GM21360 (cell line): ENCODE data around the gene BHLHE41.

Experiments
- ATAC-seq: cut with Tn5 transposase; IDR thresholded peaks from one replicate; pipeline ENCODE4 v1.9.1; 2021; ENCODE audit warnings: mild to moderate bottlenecking, moderate library complexity; ENCODE audit not compliant: unreplicated experiment

The BHLHE41 gene

DNA sequence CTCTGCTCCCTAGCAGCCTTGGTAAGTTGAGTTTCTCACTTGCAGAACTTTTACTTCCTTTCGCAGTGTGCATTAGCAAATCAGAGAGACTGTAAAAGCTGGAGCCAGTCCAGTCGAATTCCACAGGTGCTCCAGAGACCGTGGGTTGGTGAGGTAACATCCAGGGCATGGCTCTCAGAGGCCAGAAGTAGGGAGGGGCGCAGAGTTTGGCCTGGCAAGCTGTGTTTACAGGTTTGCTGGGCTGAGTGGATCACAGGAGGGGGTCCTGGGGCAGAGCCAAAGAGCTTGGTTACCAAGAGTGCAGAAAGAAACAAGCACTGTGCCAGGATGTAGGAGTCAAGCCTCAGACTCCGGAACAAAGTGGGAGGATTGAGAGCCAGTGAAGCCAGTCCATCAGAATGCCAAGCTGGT is 10.2 kb upstream of the BHLHE41 start:
- ATAC-seq = no peak

GRCh38 chr12:26134540-26134939 is 9.7 kb upstream of the BHLHE41 start:
- ATAC-seq = no peak

DNA sequence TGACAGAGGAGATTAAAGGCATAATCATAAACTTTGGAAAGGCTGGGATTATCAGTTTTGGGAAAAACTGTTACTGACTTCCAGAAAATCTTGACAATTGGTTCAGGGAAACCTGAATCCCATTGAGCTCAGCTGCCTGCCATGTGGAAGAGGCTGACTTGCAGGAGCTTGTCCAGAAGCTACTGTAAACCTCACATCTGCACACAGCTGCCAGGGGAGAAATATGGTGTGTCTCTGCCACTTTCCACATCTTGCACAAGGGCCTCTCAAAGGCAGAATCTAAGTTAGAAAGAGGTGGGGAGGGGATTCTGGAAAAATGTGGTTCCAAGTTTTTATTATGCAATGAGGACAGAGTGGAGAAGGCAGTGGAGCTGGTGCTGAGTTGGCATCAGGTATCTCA is 8.7 kb upstream of the BHLHE41 start:
- ATAC-seq = no peak

GRCh38 chr12:26132866-26133265 is 8.0 kb upstream of the BHLHE41 start:
- ATAC-seq = no peak

DNA sequence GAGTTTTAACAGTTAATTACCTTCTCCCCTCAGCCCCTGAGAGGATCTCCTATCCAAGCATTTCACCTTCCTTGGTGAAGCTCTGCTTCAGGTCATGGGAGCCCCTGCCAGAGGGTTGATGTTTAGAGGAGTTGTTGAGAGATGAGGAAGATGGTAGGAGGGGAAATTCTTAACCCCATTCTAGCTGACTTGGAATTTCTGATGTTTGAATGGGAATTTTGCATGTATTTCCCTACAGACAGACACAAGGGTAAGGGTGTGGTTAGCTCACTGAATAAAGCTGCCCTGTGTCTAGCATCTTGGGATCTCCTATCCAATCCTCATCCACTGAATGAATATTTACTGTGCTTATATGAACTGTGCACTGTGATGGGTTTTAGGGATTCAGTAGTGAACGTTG is 7.1 kb upstream of the BHLHE41 start:
- ATAC-seq = no peak

GRCh38 chr12:26130728-26131127 is 5.9 kb upstream of the BHLHE41 start:
- ATAC-seq = peak; percentile 47

DNA sequence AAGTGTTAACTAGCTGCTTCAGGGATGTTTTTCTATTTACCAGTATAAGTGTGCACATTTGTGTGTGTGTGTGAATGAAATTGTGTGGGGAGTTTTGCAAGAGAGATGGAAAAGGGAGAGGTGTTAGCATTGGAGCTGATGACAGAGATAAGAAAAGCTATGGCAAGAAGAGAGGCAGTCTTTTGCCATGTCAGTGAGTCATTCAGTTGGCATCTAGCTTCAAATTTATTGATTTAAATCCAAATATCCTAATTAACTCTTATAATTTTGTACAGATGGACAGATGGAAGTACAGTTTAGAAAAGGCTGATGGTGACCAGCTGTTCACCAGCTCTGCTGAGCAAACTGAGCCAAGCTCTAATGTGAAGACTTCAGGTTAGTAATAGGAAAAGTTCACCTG is 3.3 kb upstream of the BHLHE41 start:
- ATAC-seq = no peak

DNA sequence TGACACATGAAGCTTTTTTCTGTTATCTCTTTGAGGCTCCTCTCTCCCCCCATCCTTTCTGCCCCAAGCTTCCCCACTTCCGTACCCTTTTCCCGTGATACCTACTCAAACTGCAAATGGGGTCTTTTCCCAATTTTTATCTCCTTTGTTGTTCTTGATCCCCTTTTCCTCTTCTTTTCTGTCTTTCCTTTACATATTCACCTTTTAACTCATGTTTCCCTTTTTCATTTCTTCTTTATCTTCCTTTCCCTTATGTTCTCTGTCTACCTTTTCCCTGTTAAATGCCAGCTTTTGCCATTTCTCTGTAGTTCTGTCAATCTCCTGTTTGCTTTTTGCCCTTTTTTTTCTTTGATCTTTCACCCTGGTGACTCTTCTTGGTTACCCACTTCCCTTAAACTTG is 2.6 kb upstream of the BHLHE41 start:
- ATAC-seq = no peak

GRCh38 chr12:26126340-26127284 is 1.8 kb upstream of the BHLHE41 start:
- peak; percentile 36 for ATAC-seq

GRCh38 chr12:26125400-26126339 is 833 bp upstream of the BHLHE41 start:
- no peak for ATAC-seq

DNA sequence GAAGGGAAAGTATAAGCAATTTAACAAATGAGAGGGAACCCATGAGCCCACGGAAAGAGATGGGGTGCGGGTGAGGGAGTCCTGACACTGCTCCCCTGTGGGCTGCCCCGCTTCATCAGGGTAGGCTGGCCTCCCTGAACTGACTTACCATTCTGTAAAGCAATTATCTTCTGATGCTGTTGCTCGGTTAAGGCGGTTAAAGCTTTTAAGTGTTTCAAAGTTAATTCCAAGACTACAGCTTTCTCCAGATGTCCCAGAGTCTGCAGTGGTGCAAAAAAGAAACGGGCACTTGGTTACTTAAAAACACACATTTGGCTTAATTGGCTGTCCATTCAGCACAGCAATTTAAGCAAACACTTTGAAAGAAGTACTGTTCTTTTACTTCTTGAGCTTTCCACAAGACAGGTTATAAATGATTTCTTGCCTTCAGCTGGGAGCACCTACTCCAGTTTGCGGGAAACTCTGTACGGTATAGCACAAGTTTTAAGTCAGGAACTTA is 1.3 kb downstream of the BHLHE41 start:
- no peak for ATAC-seq

GRCh38 chr12:26122681-26123481 is 2.0 kb downstream of the BHLHE41 start:
- ATAC-seq = peak; percentile 18

DNA sequence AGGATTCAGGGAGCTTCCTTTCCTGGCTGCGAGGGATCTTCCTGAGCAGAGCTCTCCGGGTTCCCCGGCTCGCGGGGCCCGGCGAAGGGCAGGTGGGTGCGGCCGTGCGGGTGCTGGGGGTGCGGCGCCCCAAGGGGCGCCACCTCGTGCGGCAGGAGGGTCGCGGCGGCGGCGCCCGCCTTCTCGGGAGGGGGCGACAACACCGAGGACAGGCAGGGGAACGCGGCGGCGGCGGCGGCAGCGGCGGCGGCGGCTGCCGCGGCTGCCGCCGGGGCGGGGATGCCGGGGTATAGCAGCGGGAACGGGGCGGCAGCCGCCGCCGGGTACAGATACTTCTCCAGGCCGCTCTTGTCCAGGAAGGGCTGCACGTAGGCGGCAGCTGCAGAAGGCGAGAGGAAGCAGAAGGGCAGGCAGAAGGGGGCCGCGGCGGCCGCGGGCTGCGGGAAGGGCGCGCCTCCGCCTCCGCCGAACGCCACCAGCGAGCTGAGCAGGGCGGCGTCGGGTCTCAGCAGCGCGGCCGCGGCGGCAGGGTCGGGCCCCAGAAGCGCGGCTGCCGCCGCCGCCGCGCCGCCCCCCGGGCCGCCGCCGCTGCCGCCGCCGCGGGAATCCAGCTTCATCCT is 2.7 kb downstream of the BHLHE41 start:
- peak; percentile 38 for ATAC-seq

- no peak for ATAC-seq
Observed at GRCh38 chr12:26121323-26122060, 3.3 kb downstream of the BHLHE41 start.

- no peak for ATAC-seq
Observed at GRCh38 chr12:26120561-26121274, 4.1 kb downstream of the BHLHE41 start.

DNA sequence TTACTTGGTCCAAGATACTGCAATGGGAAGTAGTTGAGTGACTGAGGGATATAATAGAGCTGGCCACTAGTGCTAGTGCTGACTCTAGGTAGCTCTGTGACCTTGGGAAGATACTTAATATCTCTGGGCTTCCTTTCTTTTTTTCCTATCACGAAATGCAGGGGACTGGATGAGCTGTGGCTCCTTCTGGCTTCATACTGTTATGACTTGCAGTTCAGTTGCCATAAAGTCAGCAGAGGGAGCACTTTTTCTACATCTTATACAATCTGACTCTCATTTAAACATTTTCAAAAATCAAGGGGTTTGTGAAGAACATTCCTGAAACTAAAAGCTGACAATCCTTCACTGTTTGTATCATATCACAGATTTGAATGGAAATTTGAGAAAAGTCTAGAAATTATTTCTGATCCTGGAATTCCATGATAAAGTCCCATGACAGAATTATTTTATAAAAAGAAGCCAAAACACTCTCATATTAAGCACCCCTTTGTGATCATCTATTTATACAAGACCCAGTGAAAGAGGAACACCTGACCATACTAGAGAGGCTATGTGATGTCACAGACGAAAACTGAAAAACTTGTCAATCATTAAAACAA is 5.3 kb downstream of the BHLHE41 start:
- no peak for ATAC-seq

DNA sequence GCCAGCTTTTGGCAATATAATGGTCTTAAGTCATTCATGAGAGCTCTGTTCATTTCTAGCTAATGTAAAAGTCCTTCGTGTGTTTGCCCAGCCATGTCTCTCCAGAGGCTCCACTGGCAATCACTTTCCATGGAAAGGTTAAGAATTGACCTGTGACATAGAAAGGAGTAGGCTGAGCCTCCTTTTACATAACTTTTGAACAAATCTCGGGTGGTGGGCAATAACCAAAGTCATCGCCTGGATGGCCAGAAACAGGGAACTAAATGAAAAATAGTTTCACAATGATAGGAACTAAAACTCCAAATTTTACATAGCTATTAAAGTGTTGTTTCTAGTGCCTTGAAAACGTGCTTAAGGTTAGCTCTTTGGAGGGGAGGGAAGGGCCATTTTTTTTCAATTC is 6.5 kb downstream of the BHLHE41 start:
- ATAC-seq = no peak
